GM10266 (cell line): Measurements from ENCODE around the gene ESYT2.

Experiments used
- DNase-seq: peaks from one replicate; pipeline ENCODE4 v3.0.0; 2012; ENCODE audit errors: extremely low spot score
- TF ChIP-seq, protein P1 (sequence below): IDR thresholded peaks from 2 replicates; pipeline ENCODE4 v1.5.1; 2012; ENCODE audit warnings: mild to moderate bottlenecking, low read depth; ENCODE audit not compliant: control insufficient read depth, insufficient read depth; ENCODE audit errors: missing control alignments

ESYT2 gene

GRCh38 chr7:158746957-158747356 lies 82.4 kb downstream of the ESYT2 start:
- TF ChIP-seq, protein P1, sequence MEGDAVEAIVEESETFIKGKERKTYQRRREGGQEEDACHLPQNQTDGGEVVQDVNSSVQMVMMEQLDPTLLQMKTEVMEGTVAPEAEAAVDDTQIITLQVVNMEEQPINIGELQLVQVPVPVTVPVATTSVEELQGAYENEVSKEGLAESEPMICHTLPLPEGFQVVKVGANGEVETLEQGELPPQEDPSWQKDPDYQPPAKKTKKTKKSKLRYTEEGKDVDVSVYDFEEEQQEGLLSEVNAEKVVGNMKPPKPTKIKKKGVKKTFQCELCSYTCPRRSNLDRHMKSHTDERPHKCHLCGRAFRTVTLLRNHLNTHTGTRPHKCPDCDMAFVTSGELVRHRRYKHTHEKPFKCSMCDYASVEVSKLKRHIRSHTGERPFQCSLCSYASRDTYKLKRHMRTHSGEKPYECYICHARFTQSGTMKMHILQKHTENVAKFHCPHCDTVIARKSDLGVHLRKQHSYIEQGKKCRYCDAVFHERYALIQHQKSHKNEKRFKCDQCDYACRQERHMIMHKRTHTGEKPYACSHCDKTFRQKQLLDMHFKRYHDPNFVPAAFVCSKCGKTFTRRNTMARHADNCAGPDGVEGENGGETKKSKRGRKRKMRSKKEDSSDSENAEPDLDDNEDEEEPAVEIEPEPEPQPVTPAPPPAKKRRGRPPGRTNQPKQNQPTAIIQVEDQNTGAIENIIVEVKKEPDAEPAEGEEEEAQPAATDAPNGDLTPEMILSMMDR = no peak
- no peak for DNase-seq

DNA sequence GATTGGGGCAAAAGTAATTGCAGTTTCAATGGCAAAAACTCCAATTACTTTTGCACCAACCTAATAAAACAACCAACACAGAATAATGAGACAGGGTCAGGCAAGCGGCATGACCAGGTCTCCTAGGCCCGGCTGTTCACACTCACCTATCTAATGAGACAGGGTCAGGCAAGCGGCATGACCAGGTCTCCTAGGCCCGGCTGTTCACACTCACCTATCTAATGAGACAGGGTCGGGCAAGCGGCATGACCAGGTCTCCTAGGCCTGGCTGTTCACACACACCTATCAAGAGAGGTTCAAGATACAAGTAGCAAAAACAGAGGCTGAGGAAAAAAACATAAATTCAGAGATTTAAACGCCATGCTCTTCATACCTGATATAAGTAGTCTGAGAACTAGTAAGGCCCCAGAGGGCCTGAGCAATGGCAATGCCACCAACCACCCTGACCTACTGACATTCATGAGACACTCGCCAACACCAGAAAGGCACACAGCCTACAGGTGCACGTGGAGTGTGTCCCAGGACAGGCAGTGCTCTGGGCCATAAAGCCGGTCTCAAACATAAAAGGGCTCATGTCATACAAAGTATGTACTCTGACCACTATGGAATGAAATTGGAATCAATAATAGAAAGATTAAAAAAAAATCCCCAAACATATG lies 84.1 kb downstream of the ESYT2 start:
- no peak for DNase-seq
- TF ChIP-seq, protein P1 = no peak

GRCh38 chr7:158744070-158744469 lies 85.2 kb downstream of the ESYT2 start:
- TF ChIP-seq, protein P1 = no peak
- DNase-seq = no peak

- TF ChIP-seq, protein P1 = no peak
- no peak for DNase-seq
These were observed 86.1 kb downstream of the ESYT2 start for GRCh38 chr7:158743219-158743618.

GRCh38 chr7:158742065-158742821 lies 87.1 kb downstream of the ESYT2 start:
- no peak for DNase-seq
- TF ChIP-seq, protein P1 = no peak

- DNase-seq = no peak
- TF ChIP-seq, protein P1 = no peak
These were observed 88.0 kb downstream of the ESYT2 start for GRCh38 chr7:158741294-158741666.

- DNase-seq = no peak
- TF ChIP-seq, protein P1 = no peak
These were observed 88.5 kb downstream of the ESYT2 start for GRCh38 chr7:158740657-158741293.
